ENCODE measurements around the gene RGS17.

DNA sequence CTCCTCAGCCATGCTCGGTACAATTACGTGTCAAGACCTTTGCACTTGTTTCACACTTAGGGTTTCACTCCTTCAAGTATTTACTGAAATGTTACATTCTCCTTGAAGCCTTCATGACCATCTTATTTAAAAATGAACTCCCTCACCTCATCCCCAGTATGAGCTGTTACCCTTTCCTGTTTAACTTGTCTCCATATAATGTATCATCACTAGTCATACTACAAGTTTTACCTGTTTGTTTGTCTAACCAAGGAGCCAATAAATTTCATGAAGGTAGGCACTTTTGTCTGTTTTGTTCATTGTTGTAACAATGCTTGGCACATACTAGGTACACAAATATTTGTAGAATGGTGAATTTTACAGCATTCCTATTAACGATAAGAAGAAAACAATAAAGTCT, 82.5 kb downstream of the RGS17 start:
- TF ChIP-seq, protein P1, sequence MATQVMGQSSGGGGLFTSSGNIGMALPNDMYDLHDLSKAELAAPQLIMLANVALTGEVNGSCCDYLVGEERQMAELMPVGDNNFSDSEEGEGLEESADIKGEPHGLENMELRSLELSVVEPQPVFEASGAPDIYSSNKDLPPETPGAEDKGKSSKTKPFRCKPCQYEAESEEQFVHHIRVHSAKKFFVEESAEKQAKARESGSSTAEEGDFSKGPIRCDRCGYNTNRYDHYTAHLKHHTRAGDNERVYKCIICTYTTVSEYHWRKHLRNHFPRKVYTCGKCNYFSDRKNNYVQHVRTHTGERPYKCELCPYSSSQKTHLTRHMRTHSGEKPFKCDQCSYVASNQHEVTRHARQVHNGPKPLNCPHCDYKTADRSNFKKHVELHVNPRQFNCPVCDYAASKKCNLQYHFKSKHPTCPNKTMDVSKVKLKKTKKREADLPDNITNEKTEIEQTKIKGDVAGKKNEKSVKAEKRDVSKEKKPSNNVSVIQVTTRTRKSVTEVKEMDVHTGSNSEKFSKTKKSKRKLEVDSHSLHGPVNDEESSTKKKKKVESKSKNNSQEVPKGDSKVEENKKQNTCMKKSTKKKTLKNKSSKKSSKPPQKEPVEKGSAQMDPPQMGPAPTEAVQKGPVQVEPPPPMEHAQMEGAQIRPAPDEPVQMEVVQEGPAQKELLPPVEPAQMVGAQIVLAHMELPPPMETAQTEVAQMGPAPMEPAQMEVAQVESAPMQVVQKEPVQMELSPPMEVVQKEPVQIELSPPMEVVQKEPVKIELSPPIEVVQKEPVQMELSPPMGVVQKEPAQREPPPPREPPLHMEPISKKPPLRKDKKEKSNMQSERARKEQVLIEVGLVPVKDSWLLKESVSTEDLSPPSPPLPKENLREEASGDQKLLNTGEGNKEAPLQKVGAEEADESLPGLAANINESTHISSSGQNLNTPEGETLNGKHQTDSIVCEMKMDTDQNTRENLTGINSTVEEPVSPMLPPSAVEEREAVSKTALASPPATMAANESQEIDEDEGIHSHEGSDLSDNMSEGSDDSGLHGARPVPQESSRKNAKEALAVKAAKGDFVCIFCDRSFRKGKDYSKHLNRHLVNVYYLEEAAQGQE (IDR thresholded peaks at IDR 0.05; ENCODE audit: insufficient replicate concordance, low read depth) = no peak
- no peak for TF ChIP-seq CTCF (IDR thresholded peaks at IDR 0.05; ENCODE audit: insufficient read depth, low read length)

Measured in HL-60 (cell line).